Vagina (tissue), 2 donors: ENCODE data around the gene KRT26.

Experiments used
- POLR2A ChIP-seq, 2 donors: fragments of 450-650 bp; IDR thresholded peaks; one replicate each; pipeline ENCODE4 v1.6.1; 2017; ENCODE audit warnings: antibody characterized with exemption in 2 of 2, mild to moderate bottlenecking in 2 of 2, moderate library complexity in 2 of 2
- POLR2AphosphoS5 ChIP-seq, 2 donors: sonication (generic); formaldehyde crosslinking; IDR thresholded peaks; one replicate each; pipeline ENCODE4 v1.9.0; 2017; ENCODE audit warnings: antibody characterized with exemption in 2 of 2, mild to moderate bottlenecking in 2 of 2, low read depth in 1 of 2; ENCODE audit not compliant: insufficient read depth in 1 of 2
- TF ChIP-seq, protein P1 (sequence below), 3 experiments: fragments of 450-650 bp in 2 of 3; fragments of 200-600 bp in 1 of 3; sonication (generic) in 1 of 3; IDR thresholded peaks; one replicate each; pipeline ENCODE4 v1.5.1; 2017 to 2019; ENCODE audit warnings: antibody characterized with exemption in 3 of 3, mild to moderate bottlenecking in 2 of 3, moderate library complexity in 2 of 3

DNA sequence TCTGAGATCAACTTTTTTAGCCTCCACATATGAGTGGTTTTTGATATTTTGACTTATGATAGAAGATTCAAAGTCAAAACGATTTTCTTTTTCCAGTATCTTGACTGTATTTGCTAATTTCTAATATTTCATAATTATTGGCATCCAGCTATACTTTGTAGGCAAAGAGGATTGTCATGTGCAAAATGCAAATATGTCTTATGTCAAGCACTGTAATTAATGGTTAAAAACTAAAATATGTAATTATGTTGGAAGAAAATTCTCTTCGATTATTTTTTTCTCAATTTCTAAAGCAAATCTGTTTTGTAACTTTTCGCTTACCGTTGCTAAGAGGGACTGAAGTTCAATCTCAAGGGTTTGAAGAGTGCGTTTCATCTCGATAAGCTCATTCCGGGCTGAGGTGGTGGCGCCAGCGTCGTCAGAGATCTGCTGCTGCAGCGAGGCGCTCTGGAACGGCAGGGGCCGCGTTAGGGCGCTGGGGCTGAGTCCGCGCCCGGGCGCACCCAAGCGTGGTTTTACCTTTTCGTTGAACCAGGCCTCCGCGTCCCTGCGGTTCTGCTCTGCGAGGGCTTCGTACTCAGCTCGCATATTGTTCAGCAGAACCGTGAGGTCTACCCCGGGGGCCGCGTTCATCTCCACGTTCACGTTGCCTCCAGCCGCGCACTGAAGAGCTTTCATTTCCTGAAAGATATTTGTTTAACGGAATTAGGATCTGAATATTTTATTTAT lies 7.3 kb upstream of the KRT26 start:
- TF ChIP-seq, protein P1, sequence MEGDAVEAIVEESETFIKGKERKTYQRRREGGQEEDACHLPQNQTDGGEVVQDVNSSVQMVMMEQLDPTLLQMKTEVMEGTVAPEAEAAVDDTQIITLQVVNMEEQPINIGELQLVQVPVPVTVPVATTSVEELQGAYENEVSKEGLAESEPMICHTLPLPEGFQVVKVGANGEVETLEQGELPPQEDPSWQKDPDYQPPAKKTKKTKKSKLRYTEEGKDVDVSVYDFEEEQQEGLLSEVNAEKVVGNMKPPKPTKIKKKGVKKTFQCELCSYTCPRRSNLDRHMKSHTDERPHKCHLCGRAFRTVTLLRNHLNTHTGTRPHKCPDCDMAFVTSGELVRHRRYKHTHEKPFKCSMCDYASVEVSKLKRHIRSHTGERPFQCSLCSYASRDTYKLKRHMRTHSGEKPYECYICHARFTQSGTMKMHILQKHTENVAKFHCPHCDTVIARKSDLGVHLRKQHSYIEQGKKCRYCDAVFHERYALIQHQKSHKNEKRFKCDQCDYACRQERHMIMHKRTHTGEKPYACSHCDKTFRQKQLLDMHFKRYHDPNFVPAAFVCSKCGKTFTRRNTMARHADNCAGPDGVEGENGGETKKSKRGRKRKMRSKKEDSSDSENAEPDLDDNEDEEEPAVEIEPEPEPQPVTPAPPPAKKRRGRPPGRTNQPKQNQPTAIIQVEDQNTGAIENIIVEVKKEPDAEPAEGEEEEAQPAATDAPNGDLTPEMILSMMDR (IDR thresholded peaks at IDR 0.05): no peak
- TF ChIP-seq POLR2AphosphoS5 (IDR thresholded peaks at IDR 0.05; ENCODE audit: insufficient read depth in 1 of 2, low read depth in 1 of 2) (no peak), POLR2A (IDR thresholded peaks at IDR 0.05) (no peak)
